NCI-H1048 (cell line): ENCODE measurements around the gene TSHZ2.

Experiments used
- DNase-seq: peaks from one replicate; lab custom pipeline; 2025; lab: John Stamatoyannopoulos, UW

TSHZ2 gene

GRCh38 chr20:52972190-52972937 is at the start of gene TSHZ2:
Gene TSHZ2, plus strand, starts transcription at chr20:52972358. Its CDS starts 936 bp downstream, at chr20:52973294.
- DNase-seq, result no peak

- DNase-seq, result no peak
These were observed 49.7 kb upstream of the TSHZ2 start for GRCh38 chr20:52922436-52922835.

GRCh38 chr20:52923123-52923937 is 48.8 kb upstream of the TSHZ2 start:
- no peak for DNase-seq

- DNase-seq, result no peak
These were observed 47.5 kb upstream of the TSHZ2 start for GRCh38 chr20:52924411-52925271.

- DNase-seq, result no peak
These were observed 45.7 kb upstream of the TSHZ2 start for GRCh38 chr20:52926505-52926904.

- DNase-seq, result no peak
These were observed 38.3 kb upstream of the TSHZ2 start for GRCh38 chr20:52933867-52934266.

GRCh38 chr20:52936351-52937340 is 35.5 kb upstream of the TSHZ2 start:
- DNase-seq, result no peak

GRCh38 chr20:52937591-52938100 is 34.5 kb upstream of the TSHZ2 start:
- DNase-seq, result no peak

- no peak for DNase-seq
These were observed 33.0 kb upstream of the TSHZ2 start for GRCh38 chr20:52939141-52939540.

- no peak for DNase-seq
These were observed 30.4 kb upstream of the TSHZ2 start for GRCh38 chr20:52941808-52942207.

GRCh38 chr20:52943185-52943841 is 28.8 kb upstream of the TSHZ2 start:
- no peak for DNase-seq

GRCh38 chr20:52945268-52945667 is 26.9 kb upstream of the TSHZ2 start:
- no peak for DNase-seq

GRCh38 chr20:52945862-52946522 is 26.2 kb upstream of the TSHZ2 start:
- no peak for DNase-seq

- DNase-seq, result no peak
These were observed 23.7 kb upstream of the TSHZ2 start for GRCh38 chr20:52948491-52948890.

GRCh38 chr20:52953020-52953419 is 19.1 kb upstream of the TSHZ2 start:
- DNase-seq, result no peak

- DNase-seq, result no peak
These were observed 17.3 kb upstream of the TSHZ2 start for GRCh38 chr20:52954849-52955248.

GRCh38 chr20:52958211-52958610 is 13.9 kb upstream of the TSHZ2 start:
- no peak for DNase-seq

- no peak for DNase-seq
These were observed 13.0 kb upstream of the TSHZ2 start for GRCh38 chr20:52959125-52959524.

- DNase-seq, result no peak
These were observed 10.0 kb upstream of the TSHZ2 start for GRCh38 chr20:52962183-52962582.

GRCh38 chr20:52963131-52963530 is 9.0 kb upstream of the TSHZ2 start:
- no peak for DNase-seq
